Stimulated activated CD4-positive, alpha-beta T cell treated with anti-CD3 and anti-CD28 coated beads, TNF-alpha, amount 100 ng/mL, for 24 hours (primary cell): Measurements from ENCODE around the gene RFC1.
A peak's percentile ranks its signal among the peaks of the same experiment; 100 is the strongest.
"Not testable (repeated sequence)": the region's sequence is repeated elsewhere in the genome, so short reads cannot be mapped to it uniquely, and the experiment has no call there.

Experiments used
- DNase-seq, 3 experiments: peaks; one replicate each; pipeline ENCODE4 v3.0.0-alpha.2; 2020; ENCODE audit warnings: low read depth in 3 of 3

The RFC1 gene, protein sequence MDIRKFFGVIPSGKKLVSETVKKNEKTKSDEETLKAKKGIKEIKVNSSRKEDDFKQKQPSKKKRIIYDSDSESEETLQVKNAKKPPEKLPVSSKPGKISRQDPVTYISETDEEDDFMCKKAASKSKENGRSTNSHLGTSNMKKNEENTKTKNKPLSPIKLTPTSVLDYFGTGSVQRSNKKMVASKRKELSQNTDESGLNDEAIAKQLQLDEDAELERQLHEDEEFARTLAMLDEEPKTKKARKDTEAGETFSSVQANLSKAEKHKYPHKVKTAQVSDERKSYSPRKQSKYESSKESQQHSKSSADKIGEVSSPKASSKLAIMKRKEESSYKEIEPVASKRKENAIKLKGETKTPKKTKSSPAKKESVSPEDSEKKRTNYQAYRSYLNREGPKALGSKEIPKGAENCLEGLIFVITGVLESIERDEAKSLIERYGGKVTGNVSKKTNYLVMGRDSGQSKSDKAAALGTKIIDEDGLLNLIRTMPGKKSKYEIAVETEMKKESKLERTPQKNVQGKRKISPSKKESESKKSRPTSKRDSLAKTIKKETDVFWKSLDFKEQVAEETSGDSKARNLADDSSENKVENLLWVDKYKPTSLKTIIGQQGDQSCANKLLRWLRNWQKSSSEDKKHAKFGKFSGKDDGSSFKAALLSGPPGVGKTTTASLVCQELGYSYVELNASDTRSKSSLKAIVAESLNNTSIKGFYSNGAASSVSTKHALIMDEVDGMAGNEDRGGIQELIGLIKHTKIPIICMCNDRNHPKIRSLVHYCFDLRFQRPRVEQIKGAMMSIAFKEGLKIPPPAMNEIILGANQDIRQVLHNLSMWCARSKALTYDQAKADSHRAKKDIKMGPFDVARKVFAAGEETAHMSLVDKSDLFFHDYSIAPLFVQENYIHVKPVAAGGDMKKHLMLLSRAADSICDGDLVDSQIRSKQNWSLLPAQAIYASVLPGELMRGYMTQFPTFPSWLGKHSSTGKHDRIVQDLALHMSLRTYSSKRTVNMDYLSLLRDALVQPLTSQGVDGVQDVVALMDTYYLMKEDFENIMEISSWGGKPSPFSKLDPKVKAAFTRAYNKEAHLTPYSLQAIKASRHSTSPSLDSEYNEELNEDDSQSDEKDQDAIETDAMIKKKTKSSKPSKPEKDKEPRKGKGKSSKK

GRCh38 chr4:39365830-39366771, at the start of gene RFC1:
TSS of gene RFC1 (minus strand) at chr4:39366362. CDS start at chr4:39366241, 121 bp downstream.
- DNase-seq: peak; percentile 90 to 95 (median 92)

GRCh38 chr4:39415678-39416283, 49.6 kb upstream of the RFC1 start:
- no peak for DNase-seq

DNA sequence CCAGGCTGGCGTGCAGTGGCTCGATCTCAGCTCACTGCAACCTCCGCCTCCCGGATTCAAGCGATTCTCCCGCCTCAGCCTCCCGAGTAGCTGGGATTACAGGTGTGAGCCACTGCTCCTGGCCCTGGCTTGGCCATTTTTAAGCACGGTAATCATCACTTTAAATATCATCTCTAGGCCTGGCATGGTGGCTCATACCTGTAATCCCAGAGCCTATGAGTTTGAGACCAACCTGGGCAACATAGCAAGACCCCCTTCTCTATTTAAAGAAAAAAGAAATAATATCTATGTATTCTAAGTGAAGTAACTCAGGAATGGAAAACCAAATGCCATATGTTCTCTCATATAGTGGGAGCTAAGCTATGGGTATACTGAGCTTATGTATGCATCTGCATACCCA, 45.4 kb upstream of the RFC1 start:
- not testable (repeated sequence) for DNase-seq

DNA sequence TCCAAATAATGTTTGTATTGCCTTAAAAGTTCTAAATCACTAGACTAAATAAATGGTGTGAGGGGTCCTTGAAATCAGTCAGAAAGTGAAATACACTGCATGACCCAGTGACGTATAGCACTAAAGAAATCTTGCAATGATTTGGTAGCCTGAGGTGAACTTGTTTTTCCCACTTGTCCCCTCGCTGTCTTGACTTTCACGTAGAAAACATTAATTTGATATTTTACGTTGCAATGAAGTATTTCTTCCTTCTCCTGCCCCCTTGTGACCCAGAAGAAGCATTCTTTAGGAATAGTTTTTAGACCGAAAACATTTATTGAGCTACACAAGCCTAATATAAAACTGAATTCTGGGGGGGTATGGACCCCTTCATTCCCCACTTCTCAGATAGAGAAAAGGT, 44.3 kb upstream of the RFC1 start:
- no peak for DNase-seq

DNA sequence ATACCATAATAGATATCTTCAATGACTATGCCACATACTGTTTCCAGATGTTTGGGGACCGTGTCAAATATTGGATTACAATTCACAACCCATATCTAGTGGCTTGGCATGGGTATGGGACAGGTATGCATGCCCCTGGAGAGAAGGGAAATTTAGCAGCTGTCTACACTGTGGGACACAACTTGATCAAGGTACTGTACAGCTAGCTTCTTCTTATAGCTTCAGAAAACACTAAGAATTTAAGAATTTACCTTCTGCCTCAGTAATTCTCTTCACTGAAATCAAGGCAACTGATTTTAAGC, 41.4 kb upstream of the RFC1 start:
- DNase-seq: no peak

DNA sequence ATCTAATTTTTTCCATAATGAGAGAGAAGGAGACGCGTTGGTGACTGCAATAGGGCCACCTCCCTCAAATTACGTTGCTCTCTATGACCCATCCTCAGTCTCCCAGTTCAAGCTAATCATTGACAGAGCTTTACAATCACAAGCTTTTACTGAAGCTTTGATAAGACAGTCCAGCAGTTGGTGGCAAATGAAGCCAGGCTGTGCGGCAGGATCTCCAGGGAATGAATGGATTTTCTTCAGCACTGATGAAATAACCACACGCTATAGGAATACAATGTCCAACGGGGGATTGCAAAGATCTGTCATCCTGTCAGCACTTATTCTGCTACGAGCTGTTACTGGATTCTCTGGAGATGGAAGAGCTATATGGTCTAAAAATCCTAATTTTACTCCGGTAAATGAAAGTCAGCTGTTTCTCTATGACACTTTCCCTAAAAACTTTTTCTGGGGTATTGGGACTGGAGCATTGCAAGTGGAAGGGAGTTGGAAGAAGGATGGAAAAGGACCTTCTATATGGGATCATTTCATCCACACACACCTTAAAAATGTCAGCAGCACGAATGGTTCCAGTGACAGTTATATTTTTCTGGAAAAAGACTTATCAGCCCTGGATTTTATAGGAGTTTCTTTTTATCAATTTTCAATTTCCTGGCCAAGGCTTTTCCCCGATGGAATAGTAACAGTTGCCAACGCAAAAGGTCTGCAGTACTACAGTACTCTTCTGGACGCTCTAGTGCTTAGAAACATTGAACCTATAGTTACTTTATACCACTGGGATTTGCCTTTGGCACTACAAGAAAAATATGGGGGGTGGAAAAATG, 40.8 kb upstream of the RFC1 start, which contains the start of gene KLB:
Gene KLB, plus strand, starts transcription at position 168 of the 821 bp plus-strand sequence. Its CDS starts 20 bp downstream, at position 188.
- no peak for DNase-seq

- not testable (repeated sequence) for DNase-seq
Measured at GRCh38 chr4:39401640-39402039, 35.5 kb upstream of the RFC1 start.

DNA sequence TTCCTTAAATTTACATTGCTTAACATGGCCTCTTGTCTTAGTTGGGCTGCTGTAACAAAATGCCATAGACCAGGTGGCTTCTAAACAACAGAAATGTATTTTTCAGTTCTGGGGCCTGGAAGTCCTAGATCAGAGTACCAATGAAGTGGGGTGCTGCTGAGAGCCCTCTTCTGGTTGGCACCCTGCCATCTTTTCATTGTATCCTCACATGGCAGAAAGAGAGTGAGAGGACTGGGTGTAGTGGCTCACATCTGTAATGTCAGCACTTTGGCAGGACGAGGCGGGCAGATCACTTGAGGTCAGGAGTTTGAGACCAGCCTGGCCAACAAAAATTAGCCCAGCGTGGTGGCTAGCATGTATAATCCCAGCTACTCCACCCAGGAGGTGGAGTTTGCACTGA, 28.5 kb upstream of the RFC1 start:
- no peak for DNase-seq

GRCh38 chr4:39390603-39391002, 24.4 kb upstream of the RFC1 start:
- no peak for DNase-seq

GRCh38 chr4:39384563-39384962, 18.4 kb upstream of the RFC1 start:
- no peak for DNase-seq

DNA sequence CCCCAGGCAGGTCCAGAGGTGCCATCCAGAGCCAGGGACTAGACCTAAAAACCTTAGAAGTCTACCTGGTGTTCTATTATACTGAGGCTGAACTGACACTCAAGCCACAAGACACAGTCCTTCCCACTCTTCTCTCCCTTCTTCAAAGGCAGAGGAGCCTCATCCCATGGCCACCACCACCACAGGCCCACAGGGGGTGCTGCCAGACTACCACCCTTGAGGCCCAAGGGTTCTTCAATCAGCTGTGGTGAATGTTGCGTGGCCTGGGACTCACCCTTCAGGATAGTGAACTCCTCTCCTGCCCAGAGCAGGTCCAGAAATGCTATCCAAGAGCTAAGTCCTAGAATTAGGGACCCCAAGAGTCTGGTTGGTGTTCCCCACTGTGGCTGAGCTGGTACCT, 17.5 kb upstream of the RFC1 start:
- no peak for DNase-seq

GRCh38 chr4:39375478-39375877, 9.3 kb upstream of the RFC1 start:
- DNase-seq: no peak

DNA sequence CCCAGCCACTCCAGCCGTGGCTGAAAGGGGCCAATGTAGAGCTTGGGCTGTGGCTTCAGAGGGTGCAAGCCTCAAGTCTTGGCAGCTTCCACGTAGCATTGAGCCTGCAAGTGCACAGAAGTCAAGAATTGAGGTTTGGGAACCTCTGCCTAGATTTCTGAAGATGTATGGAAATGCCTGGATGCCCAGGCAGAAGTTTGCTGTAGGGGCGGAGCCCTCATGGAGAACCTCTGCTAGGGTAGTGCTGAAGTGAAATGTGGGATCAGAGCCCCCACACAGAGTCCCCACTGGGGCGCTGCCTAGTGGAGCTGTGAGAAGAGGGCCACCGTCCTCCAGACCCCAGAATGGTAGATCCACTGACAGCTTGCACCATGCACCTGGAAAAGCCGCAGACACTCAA, 5.0 kb upstream of the RFC1 start:
- not testable (repeated sequence) for DNase-seq

DNA sequence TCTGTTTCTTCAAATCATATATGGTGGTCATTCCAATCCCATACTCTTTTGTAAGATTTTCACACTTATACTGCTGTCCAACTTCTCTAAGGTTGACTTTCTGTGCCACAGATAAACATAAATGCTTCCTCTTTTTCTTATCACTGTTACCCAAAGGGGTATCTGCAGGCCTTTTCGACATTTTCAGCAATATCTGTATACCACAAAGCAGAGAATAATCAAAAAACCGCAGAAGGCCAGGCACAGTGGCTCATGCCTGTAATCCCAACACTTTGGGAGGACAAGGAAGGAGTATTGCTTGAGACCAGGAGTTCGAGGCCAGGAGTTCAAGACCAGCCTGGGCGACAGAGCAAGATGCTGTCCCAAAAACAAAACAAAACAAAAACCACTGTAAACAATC, 3.1 kb upstream of the RFC1 start:
- DNase-seq: no peak

DNA sequence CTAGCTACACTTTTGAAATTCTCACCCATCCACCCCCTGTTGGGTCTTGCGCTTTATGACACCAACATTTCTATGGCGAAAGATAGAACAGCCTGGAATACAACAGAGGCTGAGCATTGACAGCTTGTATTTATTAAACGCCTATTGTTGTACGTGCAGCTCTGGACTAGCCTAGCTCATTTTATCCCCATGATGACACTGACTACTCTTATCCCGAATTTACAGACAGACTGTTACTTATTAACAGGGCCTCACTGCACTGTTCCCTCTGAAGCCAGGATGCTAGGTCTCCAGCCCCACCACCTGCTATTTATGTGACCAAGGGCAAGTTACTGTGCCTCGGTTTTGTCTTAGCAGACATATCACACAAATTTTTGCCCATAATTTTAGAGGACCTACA, 1.0 kb upstream of the RFC1 start:
- no peak for DNase-seq

- DNase-seq: no peak
Measured at GRCh38 chr4:39365360-39365759, 802 bp downstream of the RFC1 start.

DNA sequence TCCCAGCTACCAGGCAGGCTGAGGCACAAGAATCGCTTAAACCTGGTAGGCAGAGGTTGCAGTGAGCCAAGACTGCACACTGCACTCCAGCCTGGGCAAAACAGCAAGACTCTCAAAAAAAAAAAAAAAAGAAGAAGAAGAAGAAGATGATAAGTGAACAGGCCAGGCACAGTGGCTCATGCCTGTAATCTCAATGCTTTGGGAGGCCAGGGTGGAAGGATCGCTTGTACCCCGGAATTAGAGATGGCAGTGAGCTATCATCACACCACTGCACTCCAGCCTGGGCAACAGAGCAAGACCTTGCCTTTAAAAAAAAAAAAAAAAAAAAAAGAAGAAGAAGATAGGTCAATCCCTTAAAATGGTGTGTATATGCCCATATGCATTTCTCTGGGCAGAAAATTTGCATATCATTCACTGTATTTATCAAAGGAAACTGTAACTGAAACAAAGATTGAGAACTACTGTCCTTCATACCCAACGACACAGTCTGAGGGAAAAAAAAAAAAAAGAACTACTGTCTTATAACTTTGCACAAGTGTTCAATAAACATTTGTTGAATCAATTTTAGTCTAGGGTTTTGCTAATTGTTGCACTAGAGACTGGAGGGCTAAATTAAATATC, 2.3 kb downstream of the RFC1 start:
- no peak for DNase-seq

DNA sequence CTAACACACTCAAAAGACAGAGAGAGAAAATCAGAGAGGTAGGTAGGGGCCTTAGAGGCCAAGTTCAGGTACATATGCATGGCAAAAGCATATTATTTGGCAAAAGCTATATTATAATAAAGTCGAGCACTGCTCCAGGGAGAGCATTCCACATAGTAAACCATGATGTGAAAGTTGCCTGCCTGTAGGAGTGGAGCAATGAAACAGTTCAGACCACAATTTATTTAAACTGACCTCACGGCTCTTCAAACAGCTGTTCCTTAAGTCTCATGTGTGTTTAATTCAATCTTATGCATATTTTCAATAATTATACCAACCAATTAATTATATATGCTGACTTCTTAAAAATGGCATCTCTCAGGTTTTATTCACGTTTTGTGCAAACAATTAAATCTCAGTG, 3.3 kb downstream of the RFC1 start:
- no peak for DNase-seq

DNA sequence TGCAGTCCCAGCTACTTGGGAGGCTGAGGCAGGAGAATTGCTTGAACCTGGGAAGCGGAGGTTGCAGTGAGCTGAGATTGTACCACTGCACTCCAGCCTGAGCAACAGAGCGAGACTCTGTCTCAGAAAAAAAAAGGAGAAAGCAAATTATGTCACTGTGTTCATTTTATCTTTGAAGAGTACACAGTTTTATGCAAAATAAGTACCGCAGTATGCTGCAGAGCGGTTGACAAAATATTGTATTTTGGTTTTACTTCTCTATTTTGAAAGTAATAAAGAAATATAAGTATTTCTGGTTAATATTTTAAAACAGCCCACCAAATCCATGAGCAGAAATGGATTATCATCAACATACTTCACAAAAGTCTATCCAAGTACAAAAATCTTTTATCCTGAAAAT, 5.6 kb downstream of the RFC1 start:
- DNase-seq: not testable (repeated sequence)
